ENCODE results near the gene MS4A13. TPM values are rescaled to one million over a fixed set of nuclear protein-coding genes. Genes with fewer than 3 reads are reported as not detected.
"Not testable (repeated sequence)": the region's sequence is repeated elsewhere in the genome, so short reads cannot be mapped to it uniquely, and the experiment has no call there.

The MS4A13 gene
- total RNA-seq, 4 donors from 2014 or later = not detected

DNA sequence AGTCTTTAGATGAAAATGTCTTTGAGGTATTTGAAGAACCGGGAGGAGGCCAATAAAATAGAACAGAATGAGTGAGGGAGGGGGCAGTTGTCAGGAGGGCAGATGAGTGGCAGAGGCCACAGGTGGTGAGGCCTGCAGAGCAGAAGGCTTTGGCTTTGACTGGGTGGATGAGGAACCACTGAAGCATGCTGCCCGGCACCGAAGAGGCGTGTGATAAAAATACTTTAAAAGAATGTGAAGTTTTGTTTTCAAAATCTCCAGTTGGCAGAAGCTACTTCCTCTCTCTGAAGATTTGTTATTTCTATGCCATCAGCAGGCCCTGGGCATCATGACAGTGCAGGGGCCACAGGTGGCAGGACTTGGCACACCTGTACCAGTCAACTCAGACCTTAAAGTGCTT, 16.3 kb upstream of the MS4A13 start:
- Histone ChIP-seq H3K27me3 (no peaks in the 10 kb centered on the region), H3K4me1 (peaks cover 3 to 47% (median 22%) of the 10 kb centered on the region in 4 donors), H3K27ac (peak overlapping the region; percentile 51 to 82 (median 80)), H3K9me3 (no peaks in the 10 kb centered on the region), H3K4me3 (no peak overlapping the region), H3K36me3 (no peaks in the 10 kb centered on the region)
- intact Hi-C loops (cut with DNase I; ENCODE audit: low total_unique reads) (no loop called here), in situ Hi-C loops (cut with MboI; ENCODE audit: low pct_ligation_motif_present in 1 of 4, low pct_unique_long_range_greater_than_20kb in 1 of 4, low sequenced_read_pairs in 3 of 4) (no loop called here)
- TF ChIP-seq POLR2AphosphoS5 (IDR thresholded peaks at IDR 0.05) = peak in 1 of 3 donors; percentile 39
- TF ChIP-seq EP300 (IDR thresholded peaks at IDR 0.05; ENCODE audit: low read depth) = no peak
- WGBS, 2 donors (ENCODE audit: low coverage in 1 of 2) = 17 to 35% methylated on average over 4 of the region's 4 CpGs
- peak; percentile 63 for DNase-seq

DNA sequence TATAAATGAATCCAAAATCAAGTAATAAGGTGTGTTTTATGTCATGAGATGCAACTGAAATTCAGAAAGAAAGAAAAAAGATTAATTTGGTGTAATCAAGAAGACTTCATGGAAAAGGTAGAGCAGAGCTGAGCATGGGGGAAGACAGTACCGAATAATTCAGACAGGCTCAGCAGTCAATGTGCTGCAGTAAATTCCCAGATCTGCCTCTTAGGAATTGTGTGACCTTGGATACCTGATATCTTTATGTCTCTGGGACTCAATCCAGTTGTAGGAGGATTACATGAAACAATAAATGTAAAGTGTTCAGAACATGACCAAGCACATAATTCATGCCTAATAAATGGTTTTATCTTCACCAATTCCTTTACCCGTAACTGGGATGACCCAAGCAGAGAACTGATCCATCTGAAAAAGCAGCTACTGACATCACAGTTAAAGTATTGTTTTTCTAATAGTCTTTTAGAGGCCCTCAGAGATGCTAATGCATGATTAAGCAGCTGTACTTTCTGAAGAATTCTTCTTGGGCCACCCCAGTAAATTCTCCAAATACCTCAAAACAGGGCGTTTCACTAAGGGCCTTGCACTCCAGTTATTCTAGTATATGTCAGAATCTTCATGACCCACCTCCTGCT, 14.8 kb upstream of the MS4A13 start:
- Histone ChIP-seq H3K4me3 (no peak overlapping the region), H3K36me3 (no peaks in the 10 kb centered on the region), H3K27ac (peak overlapping the region; percentile 4 to 82 (median 80)), H3K4me1 (peaks cover 3 to 54% (median 25%) of the 10 kb centered on the region in 4 donors), H3K27me3 (no peaks in the 10 kb centered on the region), H3K9me3 (no peaks in the 10 kb centered on the region)
- in situ Hi-C loops (cut with MboI; ENCODE audit: low pct_ligation_motif_present in 1 of 4, low pct_unique_long_range_greater_than_20kb in 1 of 4, low sequenced_read_pairs in 3 of 4) (no loop called here), intact Hi-C loops (cut with DNase I; ENCODE audit: low total_unique reads) (no loop called here)
- 39 to 42% methylated on average over 3 of the region's 3 CpGs for WGBS, 2 donors (ENCODE audit: low coverage in 1 of 2)
- no peak for DNase-seq
- TF ChIP-seq EP300 (IDR thresholded peaks at IDR 0.05; ENCODE audit: low read depth) = no peak
- TF ChIP-seq CTCF (IDR thresholded peaks at IDR 0.05) = peak in 1 of 5 experiments; percentile 30
- TF ChIP-seq POLR2A (IDR thresholded peaks at IDR 0.05) = no peak
- peak in 1 of 3 donors; percentile 46 for TF ChIP-seq POLR2AphosphoS5 (IDR thresholded peaks at IDR 0.05)

- WGBS, 2 donors (ENCODE audit: low coverage in 1 of 2) = 25 to 34% methylated on average over 3 of the region's 3 CpGs
- in situ Hi-C loops (cut with MboI; ENCODE audit: low pct_ligation_motif_present in 1 of 4, low pct_unique_long_range_greater_than_20kb in 1 of 4, low sequenced_read_pairs in 3 of 4) = no loop called here
- peaks cover 3 to 54% (median 25%) of the 10 kb centered on the region in 4 donors for H3K4me1 ChIP-seq
- TF ChIP-seq POLR2AphosphoS5 (IDR thresholded peaks at IDR 0.05) (peak in 2 of 3 donors; percentile 24 to 64), EP300 (IDR thresholded peaks at IDR 0.05; ENCODE audit: low read depth) (peak; percentile 7), CTCF (IDR thresholded peaks at IDR 0.05) (no peak), POLR2A (IDR thresholded peaks at IDR 0.05) (peak; percentile 36)
- H3K27me3 ChIP-seq = no peaks in the 10 kb centered on the region
- H3K36me3 ChIP-seq = no peaks in the 10 kb centered on the region
- no peaks in the 10 kb centered on the region for H3K9me3 ChIP-seq
- peak overlapping the region; percentile 77 to 85 (median 82) for H3K27ac ChIP-seq
- peak; percentile 54 for DNase-seq
- no peak overlapping the region for H3K4me3 ChIP-seq
- intact Hi-C loops (cut with DNase I; ENCODE audit: low total_unique reads) = no loop called here
Observed at GRCh38 chr11:60502221-60502775, 12.9 kb upstream of the MS4A13 start.

DNA sequence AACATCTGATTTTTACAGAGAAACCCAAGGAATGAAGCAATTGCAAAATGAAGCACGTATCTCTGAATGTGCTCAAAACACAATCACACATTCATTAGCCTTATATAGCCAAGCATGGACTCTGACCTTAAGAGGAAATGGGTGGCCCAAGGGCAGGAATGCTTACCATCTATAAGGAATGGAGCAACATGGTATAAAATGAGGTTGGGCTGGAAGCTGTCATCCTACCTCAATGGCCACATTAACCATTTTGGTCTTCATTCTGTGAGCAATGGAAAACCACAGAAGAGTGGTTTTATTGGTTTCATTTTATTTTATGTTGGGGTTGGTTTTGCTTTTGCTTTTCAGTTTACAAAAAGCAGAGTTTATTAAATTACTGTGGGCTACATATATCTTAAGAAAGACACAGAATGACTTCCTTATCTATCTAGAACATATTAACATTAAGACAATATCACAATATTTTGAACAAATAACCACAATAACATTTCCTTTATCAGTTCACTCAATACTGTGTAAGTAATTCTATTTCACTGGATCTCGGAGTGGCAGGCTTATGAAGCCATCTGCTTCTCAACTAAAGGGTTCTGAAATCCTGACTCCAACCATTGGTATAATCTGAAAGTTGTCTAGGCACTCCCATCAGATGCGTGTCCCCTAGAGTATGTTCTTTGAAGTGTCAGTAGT, 10.8 kb upstream of the MS4A13 start:
- in situ Hi-C loops (cut with MboI; ENCODE audit: low pct_ligation_motif_present in 1 of 4, low pct_unique_long_range_greater_than_20kb in 1 of 4, low sequenced_read_pairs in 3 of 4) (no loop called here), intact Hi-C loops (cut with DNase I; ENCODE audit: low total_unique reads) (no loop called here)
- Histone ChIP-seq H3K4me3 (no peak overlapping the region), H3K27ac (peak overlapping the region; percentile 4 to 85 (median 82)), H3K36me3 (no peaks in the 10 kb centered on the region), H3K9me3 (no peaks in the 10 kb centered on the region), H3K27me3 (no peaks in the 10 kb centered on the region), H3K4me1 (peaks cover 3 to 44% (median 20%) of the 10 kb centered on the region in 4 donors)
- WGBS, 2 donors (ENCODE audit: low coverage in 1 of 2) = 69 to 70% methylated on average over 3 of the region's 3 CpGs
- TF ChIP-seq POLR2A (IDR thresholded peaks at IDR 0.05) = no peak
- TF ChIP-seq CTCF (IDR thresholded peaks at IDR 0.05) = no peak
- TF ChIP-seq EP300 (IDR thresholded peaks at IDR 0.05; ENCODE audit: low read depth) = no peak
- peak in 2 of 3 donors; percentile 29 to 70 for TF ChIP-seq POLR2AphosphoS5 (IDR thresholded peaks at IDR 0.05)
- peak; percentile 31 for DNase-seq

DNA sequence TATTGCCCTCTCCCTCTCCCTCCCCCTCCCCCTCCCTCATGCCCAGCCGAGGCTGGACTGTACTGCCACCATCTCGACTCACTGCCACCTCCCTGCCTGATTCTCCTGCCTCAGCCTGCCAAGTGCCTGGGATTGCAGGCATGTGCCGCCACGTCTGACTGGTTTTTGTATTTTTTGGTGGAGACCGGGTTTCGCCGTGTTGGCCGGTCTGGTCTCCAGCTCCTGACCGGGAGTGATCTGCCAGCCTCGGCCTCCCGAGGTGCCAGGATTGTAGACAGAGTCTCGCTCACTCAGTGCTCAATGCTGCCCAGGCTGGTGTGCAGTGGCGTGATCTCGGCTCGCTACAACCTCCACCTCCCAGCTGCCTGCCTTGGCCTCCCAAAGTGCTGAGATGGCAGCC, 5.6 kb upstream of the MS4A13 start:
- H3K4me3 ChIP-seq; H3K27ac ChIP-seq; intact Hi-C loops (cut with DNase I; ENCODE audit: low total_unique reads); H3K27me3 ChIP-seq; H3K36me3 ChIP-seq; H3K4me1 ChIP-seq; in situ Hi-C loops (cut with MboI; ENCODE audit: low pct_ligation_motif_present in 1 of 4, low pct_unique_long_range_greater_than_20kb in 1 of 4, low sequenced_read_pairs in 3 of 4); DNase-seq; H3K9me3 ChIP-seq: not testable (repeated sequence)
- 83% methylated on average over 11 of the region's 15 CpGs; no CpG with 5 or more reads in 1 of the 2 donors for WGBS, 2 donors (ENCODE audit: low coverage in 1 of 2)

- H3K27ac ChIP-seq; intact Hi-C loops (cut with DNase I; ENCODE audit: low total_unique reads); H3K27me3 ChIP-seq; in situ Hi-C loops (cut with MboI; ENCODE audit: low pct_ligation_motif_present in 1 of 4, low pct_unique_long_range_greater_than_20kb in 1 of 4, low sequenced_read_pairs in 3 of 4); H3K36me3 ChIP-seq; DNase-seq; H3K4me3 ChIP-seq; H3K4me1 ChIP-seq; H3K9me3 ChIP-seq: not testable (repeated sequence)
- whole genome bisulfite sequencing, 2 donors (ENCODE audit: low coverage in 1 of 2) = 93% methylated on average over 15 of the region's 28 CpGs; no CpG with 5 or more reads in 1 of the 2 donors
Observed at GRCh38 chr11:60510209-60510608, 5.0 kb upstream of the MS4A13 start.
